Posterior cingulate gyrus (tissue), 11 donors: ENCODE measurements around the gene HPX.

Experiments used
- DNase-seq, 10 donors: peaks; one replicate each; pipeline versions ENCODE4 v3.0.0 to v3.0.0-alpha.2; 2020 to 2021; ENCODE audit warnings: mixed read lengths in 3 of 10
- intact Hi-C: fragments of 100-400 bp; cut with DNase I; formaldehyde crosslinking; loops from one replicate; pipeline ENCODE4 v1.15.1; 2023

HPX gene

DNA sequence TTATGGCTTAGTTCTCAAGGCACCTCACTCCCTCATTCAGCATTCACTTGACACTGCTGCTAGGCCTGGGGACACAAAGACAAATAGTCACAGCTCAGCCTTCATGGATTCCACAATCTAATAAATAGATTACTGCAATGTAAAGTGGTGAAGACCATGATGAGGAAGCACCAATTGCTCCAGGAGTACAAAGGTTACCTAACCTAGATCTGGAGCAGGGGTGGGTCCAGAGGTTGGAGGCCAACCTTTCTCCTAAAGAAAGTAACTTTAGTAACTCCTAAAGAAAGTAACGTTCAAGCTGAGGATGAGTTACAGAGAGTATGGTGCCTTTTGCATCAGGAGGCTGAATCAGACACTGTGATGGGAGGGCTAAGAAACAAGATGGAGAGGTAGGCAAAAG lies 28.8 kb upstream of the HPX start:
- intact Hi-C loops = no loop called here

DNA sequence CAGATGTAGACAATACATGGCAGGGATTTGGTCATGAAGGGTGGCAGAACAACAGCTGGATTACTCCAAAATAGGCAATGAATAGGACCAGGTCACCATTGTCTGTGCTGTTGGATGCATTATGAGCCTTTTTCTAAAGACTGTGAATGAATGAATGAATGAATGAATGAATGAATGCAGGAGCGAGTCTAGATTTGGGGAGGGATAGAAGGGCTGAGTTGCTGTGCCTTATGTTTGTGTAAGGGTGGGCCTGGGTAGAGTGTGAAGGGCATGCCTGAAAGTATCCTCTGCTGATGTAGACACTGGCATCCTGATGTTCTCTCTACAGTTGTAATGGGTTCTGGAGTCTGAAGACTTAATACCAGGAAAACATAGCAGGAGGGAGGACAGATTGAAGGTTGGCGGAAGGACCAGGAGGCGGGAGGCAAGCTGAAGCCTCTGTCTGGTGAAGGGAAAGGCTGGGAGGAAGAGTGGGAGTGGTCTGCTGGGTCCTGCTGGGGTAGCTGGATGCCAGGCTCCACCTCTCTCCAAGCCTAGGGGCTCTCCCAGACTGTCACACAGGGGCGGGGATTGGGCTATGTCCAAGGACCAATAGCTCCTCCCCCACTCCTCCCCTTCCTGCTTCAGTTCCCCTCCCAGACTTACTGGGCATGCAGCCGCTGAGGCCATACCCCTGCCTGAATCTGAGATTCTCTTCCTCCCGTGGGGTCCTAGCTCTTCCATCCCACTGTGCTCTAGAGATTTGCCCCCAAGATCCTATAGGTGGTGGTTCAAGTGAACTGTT lies 28.1 kb upstream of the HPX start:
- intact Hi-C loops = no loop called here
- peak; percentile 53 to 97 (median 82) for DNase-seq

More for the DNA sequence above, 28.8 kb upstream of the HPX start:
- no peak for DNase-seq

DNA sequence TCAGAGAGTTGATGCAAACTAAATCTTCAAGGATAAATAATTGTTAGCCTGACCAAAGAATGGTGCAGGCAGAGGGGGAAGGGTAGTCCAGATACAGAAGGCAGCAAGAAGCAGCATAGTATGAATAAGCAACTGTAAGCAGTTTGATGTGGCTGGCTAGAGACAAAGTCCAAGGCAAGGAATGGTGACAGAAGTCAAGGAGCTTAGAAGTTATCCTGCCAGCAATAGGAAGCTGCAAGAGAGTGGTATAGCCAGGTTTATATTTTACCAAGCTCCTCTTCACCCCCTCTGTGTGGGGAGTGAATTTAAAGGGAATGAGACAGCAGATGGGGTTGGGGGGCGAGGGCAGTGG lies 18.3 kb upstream of the HPX start:
- no peak for DNase-seq
- intact Hi-C loops = no loop called here

DNA sequence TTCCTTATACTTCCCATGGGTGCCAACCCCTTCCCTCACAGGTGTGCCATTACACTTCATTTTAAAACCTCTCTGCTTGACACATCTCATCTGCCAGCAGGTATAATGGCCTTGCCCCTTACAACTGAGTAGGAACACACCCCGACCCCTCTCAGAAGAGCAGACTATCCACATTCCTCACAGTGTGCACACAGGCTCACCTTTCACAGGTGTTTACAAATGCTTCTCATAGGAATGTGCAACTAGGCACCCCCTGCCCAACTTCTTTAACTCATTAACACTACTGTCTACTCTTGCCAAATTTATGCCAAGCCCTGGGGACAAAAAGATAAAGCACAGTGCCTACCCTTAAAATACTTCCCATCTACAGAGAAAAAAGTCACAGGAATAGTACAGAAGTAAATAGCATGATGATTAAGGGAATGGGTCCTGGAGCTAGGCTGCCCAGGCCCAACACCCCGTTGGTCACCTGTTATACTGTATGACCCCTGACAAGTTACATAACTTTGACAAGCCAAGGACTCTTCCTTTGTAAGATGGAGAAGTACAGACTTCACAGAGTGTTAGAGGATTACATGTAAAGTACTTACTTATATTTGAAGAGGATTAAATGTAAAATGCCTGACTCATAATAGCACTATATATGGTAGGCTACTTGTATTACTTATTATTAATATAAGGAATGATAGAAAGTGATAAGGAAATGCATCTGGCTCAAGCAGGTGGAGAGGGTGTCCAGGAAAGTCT lies 17.7 kb upstream of the HPX start:
- DNase-seq = no peak
- intact Hi-C loops = no loop called here

DNA sequence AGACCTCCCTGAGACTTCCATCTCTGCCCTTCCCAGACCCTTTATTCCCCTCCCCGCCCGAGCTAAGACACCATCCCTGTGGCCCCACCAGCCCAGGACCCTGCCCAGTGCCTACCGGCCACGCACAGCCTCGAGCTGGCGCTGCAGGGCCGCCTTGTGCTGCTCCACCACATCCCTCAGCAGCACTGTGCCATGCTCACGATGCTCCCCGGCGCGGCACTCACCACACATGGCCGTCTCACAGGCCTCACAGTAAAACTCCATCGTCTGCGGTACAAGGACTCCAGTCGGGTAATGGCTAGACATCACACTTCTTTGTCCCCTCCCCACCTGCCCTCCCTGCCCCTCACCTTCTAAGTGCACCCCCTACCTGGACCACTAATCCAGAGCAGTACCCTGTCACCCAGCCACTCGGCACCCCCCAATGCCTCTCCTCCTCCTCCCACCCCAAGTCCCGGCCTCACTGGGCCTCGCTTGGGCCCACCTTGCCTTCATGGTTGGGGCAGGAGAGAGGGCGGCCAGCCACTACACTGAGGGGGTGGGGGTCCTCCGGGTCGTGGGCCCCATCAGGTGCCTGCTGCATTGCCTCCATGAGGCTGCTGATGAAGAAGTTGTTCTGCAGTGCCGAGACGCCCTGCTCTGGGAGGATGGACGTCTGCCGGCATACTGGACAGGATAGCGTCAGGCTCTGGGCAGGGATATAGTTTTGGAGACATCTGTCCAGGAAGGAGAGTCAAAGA lies 17.0 kb upstream of the HPX start:
- intact Hi-C loops = no loop called here
- peak in 1 of 10 donors; percentile 72 for DNase-seq

DNA sequence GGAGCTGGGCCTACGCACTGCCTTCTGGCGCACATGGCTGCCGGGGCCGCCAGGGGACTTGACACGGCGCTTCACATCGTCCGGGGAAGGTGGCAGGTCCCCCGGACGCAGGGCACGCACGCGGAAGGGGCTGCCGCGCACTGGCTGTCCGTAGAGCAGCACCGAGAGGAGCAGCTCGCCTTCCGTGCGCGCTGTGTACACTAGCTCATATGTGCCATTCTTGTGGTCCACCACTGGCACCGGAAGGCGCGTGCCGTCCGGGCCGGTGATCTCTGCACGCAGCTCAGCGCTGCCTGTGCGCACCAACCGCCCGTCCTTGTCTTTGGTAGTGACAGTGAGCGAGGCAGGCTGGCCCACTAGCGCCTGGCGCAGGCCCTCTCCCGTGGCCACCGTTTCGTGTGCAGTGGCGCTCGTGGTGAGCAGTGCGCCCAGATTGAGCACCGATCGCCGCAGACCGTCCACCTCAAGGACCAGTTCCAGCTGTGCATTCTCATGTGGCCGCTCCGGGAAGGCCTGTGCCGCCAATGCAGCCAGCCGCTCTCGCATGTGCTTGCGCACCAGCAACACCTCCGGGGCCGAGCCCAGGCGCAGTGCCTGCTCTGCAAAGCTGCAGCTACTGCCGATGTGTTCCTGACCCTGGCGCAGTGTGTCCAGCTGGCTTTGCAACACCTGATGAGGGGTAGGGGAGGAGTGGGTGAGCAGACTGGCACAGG lies 15.7 kb upstream of the HPX start:
- intact Hi-C loops = no loop called here
- peak in 1 of 10 donors; percentile 80 for DNase-seq

DNA sequence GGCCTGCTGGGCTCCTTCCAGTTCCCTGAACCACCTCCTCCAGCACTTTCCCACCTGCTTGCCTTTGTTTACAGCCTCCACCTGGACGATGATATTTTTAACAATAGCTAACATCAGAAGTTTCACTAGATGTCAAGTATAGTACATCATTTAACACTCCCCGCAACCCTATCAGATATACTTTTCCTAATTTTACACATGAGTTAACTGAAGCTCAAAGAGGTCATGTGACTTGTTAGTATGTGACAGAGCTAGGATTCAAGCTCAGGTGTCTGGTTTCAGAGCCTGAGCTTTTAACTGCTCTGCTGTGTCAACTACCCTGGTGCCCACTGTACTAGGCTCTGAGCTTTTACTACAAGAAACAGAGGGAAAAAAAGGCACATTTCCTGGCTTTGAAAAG lies 14.3 kb upstream of the HPX start:
- DNase-seq = no peak
- intact Hi-C loops = no loop called here

DNA sequence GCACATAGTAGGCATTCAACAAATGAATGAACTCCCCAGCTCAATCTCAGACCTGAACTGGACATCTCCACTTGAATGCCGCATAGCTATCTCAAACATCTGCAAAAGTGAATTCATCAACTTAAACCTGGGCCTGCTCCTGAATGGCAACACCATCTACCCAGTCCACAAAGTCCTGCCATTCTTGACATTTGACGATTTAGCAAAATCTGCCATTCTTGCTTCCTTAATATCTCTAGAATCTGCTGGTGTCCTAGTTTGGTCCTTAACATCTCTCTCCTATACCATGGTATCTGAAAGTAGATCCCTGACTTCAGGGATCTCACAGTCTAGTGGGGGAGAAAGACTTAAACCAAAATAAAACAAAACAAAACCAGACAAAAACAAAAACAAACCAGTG lies 12.4 kb upstream of the HPX start:
- no peak for DNase-seq
- intact Hi-C loops = no loop called here

DNA sequence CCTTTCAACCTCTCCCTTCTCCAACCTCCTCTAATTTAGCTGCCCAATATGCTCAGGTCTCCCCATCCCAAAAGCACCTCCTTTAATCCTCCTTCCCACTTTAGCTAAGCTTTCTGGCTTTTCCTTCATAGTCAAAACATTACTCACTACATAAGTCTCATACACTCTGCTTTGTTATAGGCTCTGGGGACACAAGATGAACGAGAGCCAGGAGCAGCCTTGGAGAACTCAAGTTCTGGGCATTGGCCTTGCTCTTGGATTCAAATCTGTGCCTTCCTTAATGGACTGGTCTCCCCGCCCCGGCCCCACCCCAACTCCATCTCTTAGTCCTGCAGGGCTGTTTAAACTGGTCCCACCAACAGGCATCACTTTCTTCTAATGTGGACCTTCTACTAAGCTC lies 11.4 kb upstream of the HPX start:
- no peak for DNase-seq
- intact Hi-C loops = no loop called here

DNA sequence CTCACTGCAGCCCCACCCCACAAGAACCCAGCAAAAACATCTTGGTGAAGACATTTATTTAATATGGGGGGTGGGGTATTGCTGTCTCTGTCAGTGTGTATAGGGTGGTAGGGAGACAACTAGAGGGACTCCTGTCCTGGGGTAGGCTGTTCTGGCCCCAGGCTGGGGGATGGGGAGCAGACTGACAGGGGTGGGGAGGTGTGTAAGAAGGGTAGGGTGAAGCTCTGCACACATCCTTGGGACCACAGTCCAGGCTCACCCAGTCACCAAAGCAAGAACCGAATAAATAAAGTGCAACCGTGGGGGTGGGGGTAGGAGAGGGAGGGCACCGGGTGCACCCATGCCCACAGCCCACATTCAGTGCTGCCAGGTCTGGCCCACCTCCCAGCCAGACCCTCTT lies 7.8 kb upstream of the HPX start:
- intact Hi-C loops = no loop called here
- DNase-seq = peak in 1 of 10 donors; percentile 43

DNA sequence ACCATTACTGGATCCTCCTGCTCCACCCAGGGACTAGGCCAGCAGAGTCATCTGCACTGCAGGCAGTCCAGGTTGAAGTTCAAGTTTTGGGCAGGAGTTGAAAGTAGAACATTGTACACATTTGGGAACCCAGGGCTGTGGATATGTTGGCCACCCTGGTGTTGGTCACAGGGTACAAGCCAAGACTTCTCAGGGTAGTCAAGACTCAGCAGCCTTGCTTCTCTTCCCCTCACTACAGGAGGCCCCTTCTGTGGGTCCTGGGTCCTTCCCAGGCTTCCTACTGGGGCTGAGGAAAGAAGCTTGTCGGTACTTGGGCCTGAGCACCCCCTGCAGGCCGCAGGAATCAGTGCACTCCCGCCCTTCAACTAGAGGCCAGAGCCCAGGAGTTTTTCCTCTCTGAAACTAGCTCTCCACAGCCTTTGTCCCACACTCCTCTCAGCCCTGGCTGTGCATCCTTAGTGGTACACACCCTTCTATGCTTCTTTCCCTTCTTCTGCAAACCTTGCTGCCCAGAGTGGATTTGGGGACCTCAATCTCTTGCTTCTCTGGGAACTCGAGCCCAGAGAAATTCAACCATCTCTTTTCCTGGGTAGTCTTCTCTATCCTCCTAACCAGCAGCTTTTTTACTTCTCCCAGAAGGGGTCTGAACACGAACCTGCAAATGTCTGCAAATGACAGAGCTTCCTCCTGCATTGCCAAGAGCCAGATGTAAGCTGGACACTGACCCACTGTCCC lies 2.6 kb upstream of the HPX start:
- peak; percentile 52 to 95 (median 72) for DNase-seq
- intact Hi-C loops = loop anchor here (1.0 kb wide), 1 partner anchor 64 kb away; no protein-coding TSS in a partner anchor

DNA sequence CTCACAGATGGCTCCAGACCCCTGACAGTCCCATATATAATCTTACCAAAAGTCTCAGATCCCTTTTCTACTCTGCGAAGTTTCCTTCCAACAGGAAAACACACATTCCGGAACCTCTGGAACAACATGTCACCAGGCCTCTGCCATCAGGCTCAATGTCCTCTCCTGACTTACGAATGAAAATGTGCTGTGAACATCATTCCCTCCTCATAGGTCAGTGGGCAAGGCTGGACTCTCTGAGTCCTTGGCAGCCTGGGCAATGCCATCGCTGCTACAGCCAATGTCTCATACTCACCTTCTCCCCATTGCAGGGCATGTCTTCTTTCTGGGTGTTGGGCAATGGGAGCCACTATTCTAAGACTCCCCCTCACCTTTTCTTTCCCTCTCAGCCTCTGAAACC lies 1.7 kb upstream of the HPX start:
- DNase-seq = no peak
- intact Hi-C loops = no loop called here

DNA sequence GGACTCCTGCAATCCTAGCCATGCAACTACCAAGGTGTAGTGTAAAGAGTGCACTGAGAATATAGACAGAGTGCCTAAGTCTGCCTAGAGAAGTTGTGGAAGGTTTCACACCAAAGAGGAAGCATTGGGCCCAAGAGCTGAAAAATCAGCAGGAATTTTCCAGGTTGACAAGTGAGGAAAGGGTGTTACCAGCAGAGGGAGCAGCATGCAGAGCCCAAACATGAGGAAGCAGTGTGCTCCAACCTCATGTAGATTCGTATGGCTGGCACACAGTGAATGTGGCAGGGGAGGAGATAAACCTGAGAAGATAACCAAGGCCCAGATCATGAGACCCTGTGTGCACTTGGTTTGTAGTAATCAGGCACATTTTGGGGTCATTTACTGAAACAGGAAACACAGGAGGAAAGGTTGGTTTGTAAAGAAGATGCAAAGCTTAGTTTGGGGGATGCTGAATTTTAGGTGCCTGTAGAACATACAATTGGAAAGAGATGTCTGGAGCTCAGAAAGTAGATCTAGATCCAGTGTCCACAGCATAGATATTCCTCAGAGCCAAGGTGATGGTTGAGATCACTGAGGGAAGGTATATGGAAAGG lies 1.7 kb downstream of the HPX start:
- peak in 7 of 10 donors; percentile 34 to 92 (median 64) for DNase-seq

DNA sequence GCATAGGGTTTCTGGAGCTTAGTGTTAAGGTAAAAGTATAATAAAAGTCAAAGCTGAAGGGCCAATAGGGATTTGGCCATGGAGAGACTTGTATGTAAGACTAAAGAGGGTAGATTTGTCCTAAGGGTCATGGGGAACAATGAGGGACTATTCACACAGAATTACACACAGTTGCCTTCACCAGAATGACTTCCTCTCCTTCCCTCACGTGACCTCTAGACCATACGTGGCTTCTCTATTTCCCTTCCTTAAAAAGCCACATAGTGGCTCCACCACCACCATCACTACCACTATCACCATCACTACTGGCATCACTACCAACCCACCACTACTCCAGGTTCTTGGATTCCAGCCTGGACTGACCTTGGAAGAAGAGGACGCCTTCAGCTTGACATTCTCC lies 2.8 kb downstream of the HPX start:
- DNase-seq = no peak
- intact Hi-C loops = no loop called here

More for the DNA sequence above, 1.7 kb downstream of the HPX start:
- intact Hi-C loops = no loop called here

DNA sequence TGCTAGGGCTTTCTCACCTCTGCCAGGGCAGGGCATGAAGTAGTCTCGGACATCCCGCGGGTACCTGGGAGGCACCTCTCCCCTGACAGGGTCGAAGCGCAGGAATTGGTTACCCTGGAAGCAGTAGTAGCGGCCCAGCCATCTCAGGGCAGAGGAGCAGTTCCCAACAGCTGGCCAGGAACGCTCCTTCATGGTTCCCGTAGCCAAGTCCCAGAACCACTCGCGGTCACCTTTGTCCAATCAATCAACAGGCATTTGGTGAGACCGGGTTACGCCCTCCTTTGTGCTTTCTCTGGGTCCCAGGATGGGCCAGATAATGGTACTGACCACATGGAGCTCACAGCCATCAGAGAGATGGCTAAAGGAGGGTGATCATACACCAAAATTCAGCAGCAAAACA lies 3.4 kb downstream of the HPX start:
- DNase-seq = no peak
- intact Hi-C loops = no loop called here

DNA sequence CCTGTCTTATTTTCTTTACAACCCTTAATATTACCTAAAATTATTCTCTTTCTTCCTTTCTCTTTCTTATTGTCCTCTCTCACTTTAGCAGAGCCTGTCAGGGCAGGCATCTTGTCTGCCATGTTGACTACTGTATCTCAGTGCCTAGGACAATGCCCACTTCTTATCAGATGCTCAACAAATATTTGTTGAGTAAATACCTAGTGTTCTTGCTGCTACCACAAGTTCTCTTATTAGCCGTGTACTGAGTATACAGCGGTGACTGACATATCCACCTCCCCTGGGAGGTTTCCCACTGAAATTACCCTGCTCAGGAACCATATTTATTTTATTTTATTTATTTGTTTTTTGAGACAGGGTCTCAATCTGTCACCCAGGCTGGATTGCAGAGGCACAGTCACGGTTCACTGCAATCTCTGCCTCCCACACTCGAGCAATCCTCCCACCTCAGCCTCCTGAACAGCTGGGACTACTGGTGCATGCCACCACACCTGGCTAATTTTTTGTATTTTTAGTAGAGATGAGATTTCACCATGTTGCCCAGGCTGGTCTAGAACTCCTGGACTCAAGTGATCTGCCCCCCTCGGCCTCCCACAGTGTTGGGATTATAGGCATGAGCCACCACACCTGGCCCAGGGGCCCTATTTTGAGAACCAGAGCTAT lies 6.7 kb downstream of the HPX start:
- DNase-seq = peak in 1 of 10 donors; percentile 13
- intact Hi-C loops = no loop called here

DNA sequence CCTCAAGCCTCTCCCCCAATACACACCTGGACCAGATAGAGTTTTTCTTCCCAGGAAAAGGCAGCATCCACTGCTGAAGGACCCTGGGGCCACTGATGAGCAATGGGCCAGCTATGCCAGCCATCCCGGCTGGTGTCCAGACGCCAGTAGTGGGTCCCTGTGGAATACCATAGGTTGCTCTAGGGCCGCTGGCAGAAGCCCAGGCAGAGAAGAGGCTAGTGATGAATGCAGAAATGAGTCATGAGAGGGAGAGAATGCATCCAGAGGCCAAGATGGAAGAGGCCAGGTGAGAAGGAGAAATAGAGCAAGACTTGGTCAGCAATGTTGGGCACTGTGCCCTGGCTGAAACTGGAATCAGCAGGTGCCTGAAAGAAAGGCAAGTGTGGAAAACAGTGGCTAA lies 8.9 kb downstream of the HPX start:
- intact Hi-C loops = no loop called here
- peak in 1 of 10 donors; percentile 10 for DNase-seq

DNA sequence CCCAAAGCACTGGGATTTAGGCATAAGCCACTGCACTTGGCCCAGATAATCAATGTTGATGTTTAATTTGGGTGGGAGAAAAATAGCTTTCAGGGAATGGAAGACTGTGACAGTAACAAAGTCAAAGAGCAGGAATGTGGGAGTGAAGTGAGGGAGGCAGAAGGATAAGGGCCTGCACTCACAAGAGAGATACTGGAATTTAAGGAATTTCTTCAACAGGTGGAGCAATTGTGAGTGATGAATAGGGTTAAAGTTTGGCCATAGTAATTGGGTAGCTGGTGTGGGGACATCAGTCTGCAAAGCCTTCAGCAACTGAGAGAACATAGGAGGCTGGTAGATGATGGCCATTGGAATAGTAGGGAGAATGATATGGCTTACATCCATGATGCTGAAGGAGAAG lies 13.3 kb downstream of the HPX start:
- intact Hi-C loops = no loop called here

DNA sequence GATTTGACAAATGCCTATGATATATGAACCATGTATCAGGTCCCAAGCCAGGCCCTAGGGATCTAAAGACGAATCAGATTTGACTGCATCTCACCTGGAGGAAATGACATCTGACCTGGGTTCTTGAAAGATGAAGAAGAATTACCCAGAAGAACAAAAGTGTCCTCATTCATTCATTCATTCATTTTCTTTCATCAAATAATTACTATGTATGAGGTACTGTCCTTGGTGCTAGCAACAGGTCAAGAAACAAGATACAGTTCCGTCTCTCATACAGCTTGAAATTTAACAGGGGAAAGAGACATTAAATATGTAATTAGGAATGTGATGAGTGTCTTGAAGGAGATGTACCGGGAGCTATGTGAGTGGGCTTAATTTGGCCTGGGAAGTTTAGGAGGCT lies 20.1 kb downstream of the HPX start:
- intact Hi-C loops = no loop called here

More for the DNA sequence above, 13.3 kb downstream of the HPX start:
- no peak for DNase-seq

More for the DNA sequence above, 20.1 kb downstream of the HPX start:
- DNase-seq = no peak
